HepG2 (cell line): ENCODE results near the gene FBXL4.

Experiments
- CTCF ChIP-seq: sonication (generic); formaldehyde crosslinking; IDR thresholded peaks from 2 replicates; pipeline ENCODE4 v1.5.0; 2020; ENCODE audit warnings: mild to moderate bottlenecking, missing genetic modification reagents, moderate library complexity
- HNRNPL ChIP-seq: fragments of 200-400 bp; formaldehyde crosslinking; IDR thresholded peaks from 2 replicates; pipeline ENCODE4 v1.6.1; 2017; ENCODE audit warnings: mild to moderate bottlenecking, low read depth, low read length

- TF ChIP-seq HNRNPL (no peak), CTCF (CRISPR knock-in tag) (no peak)
Measured at GRCh38 chr6:98974309-98974708, 26.6 kb upstream of the FBXL4 start.
